H1 (cell line): ENCODE results near the gene CIAO3. TPM values are rescaled to one million over a fixed set of nuclear protein-coding genes. Genes with fewer than 3 reads are reported as not detected.
A peak's percentile ranks its signal among the peaks of the same experiment; 100 is the strongest.

ENCODE experiments used
- CTCF ChIA-PET: fragments of 300-600 bp; sonication (Branson Sonifier 250); formaldehyde crosslinking; loops from one replicate; lab custom pipeline; 2021; ENCODE audit not compliant: partially characterized antibody; lab: Charles Lee
- POLR2A ChIA-PET: fragments of 300-600 bp; sonication (Branson Sonifier 250); formaldehyde crosslinking; loops from one replicate; lab custom pipeline; 2021; ENCODE audit warnings: inconsistent platforms; ENCODE audit not compliant: partially characterized antibody; lab: Charles Lee
- DNase-seq, 2 experiments: peaks; one replicate each; pipeline versions ENCODE4 v3.0.0 to v3.0.0-alpha.2; 2010 to 2022; ENCODE audit warnings: low spot score in 2 of 2, low read depth in 1 of 2, mixed read lengths in 1 of 2
- FAIRE-seq: peaks from 2 replicates; lab custom pipeline; 2011; peaks lifted over from hg19 to GRCh38; lab: Jason Lieb, UNC
- H2AFZ ChIP-seq: 2 replicates; pipeline ENCODE4 v1.8.1; 2012; ENCODE audit warnings: low read length, inconsistent platforms
- H2AK5ac ChIP-seq: 2 replicates; pipeline ENCODE4 v1.6.1; 2013; ENCODE audit warnings: low read depth, low read length
- H2BK120ac ChIP-seq: replicated peaks from 2 replicates; pipeline ENCODE3; 2013; ENCODE audit warnings: low read depth, low read length, inconsistent platforms
- H2BK12ac ChIP-seq: 2 replicates; pipeline ENCODE4 v1.6.1; 2013; ENCODE audit warnings: low read depth, low read length
- H2BK15ac ChIP-seq: 2 replicates; pipeline ENCODE4 v1.6.1; 2013; ENCODE audit warnings: low read length
- H2BK20ac ChIP-seq: 2 replicates; pipeline ENCODE4 v1.6.1; 2013; ENCODE audit warnings: low read length
- H2BK5ac ChIP-seq: 2 replicates; pipeline ENCODE4 v1.6.1; 2013; ENCODE audit warnings: low read depth, low read length
- H3K14ac ChIP-seq: 2 replicates; pipeline ENCODE4 v1.6.1; 2013; ENCODE audit warnings: inconsistent platforms; ENCODE audit not compliant: insufficient read length
- H3K18ac ChIP-seq: 2 replicates; pipeline ENCODE4 v1.6.1; 2013; ENCODE audit warnings: low read length; ENCODE audit errors: extremely low read depth
- H3K23ac ChIP-seq: 2 replicates; pipeline ENCODE4 v1.6.1; 2013; ENCODE audit warnings: inconsistent platforms; ENCODE audit not compliant: insufficient read length
- H3K23me2 ChIP-seq: 2 replicates; pipeline ENCODE4 v1.6.1; 2013; ENCODE audit warnings: low read depth, low read length
- H3K27ac ChIP-seq: 2 replicates; pipeline ENCODE4 v1.6.1; 2011; ENCODE audit warnings: low read depth, low read length, inconsistent platforms
- H3K27me3 ChIP-seq, 4 experiments: replicated peaks in 1 of 4; 1 replicate in 1 of 4; 2 replicates in 3 of 4; pipeline versions ENCODE4 v1.6.1 to v1.8.1; 2011 to 2013; ENCODE audit warnings: low read length in 3 of 4, mild to moderate bottlenecking in 3 of 4, inconsistent platforms in 2 of 4, mixed read lengths in 2 of 4, moderate library complexity in 1 of 4; ENCODE audit not compliant: control insufficient read depth in 3 of 4, insufficient read depth in 3 of 4; ENCODE audit errors: extremely low read depth in 1 of 4
- H3K36me3 ChIP-seq, 4 experiments: 2 replicates each; pipeline versions ENCODE4 v1.6.1 to v1.8.1; 2011 to 2013; ENCODE audit warnings: mild to moderate bottlenecking in 4 of 4, low read length in 3 of 4, moderate library complexity in 2 of 4, control low read depth in 1 of 4, inconsistent platforms in 1 of 4; ENCODE audit not compliant: insufficient read depth in 4 of 4, control insufficient read depth in 2 of 4
- H3K4ac ChIP-seq: replicated peaks from 2 replicates; pipeline ENCODE3; 2013; ENCODE audit warnings: low read length, low read depth, mixed read lengths, inconsistent platforms; ENCODE audit not compliant: insufficient read length
- H3K4me1 ChIP-seq, 4 experiments: replicated peaks in 1 of 4; 1 replicate in 1 of 4; 2 replicates in 3 of 4; pipeline versions ENCODE4 v1.6.1 to v1.8.1; 2011 to 2013; ENCODE audit warnings: low read length in 3 of 4, inconsistent platforms in 2 of 4, mixed read lengths in 1 of 4; ENCODE audit not compliant: insufficient read depth in 4 of 4, control insufficient read depth in 3 of 4
- H3K4me2 ChIP-seq, 2 experiments: 2 replicates each; pipeline versions ENCODE4 v1.6.1 to v1.8.1; 2011 to 2013; ENCODE audit warnings: low read depth in 2 of 2, low read length in 2 of 2, control low read depth in 1 of 2, inconsistent platforms in 1 of 2, mild to moderate bottlenecking in 1 of 2; ENCODE audit not compliant: insufficient read depth in 1 of 2
- H3K4me3 ChIP-seq, 4 experiments: fragments of 200-600, 300-600 bp in 1 of 4; sonication (generic), shearing (Covaris generic), sonication (Bioruptor Twin) in 1 of 4; 2 replicates each; pipeline versions ENCODE4 v1.5.1 to v1.8.1; 2011 to 2016; ENCODE audit warnings: low read length in 4 of 4, low read depth in 3 of 4, control low read depth in 2 of 4, inconsistent platforms in 2 of 4, mild to moderate bottlenecking in 2 of 4, mixed read lengths in 1 of 4, moderate library complexity in 1 of 4; ENCODE audit not compliant: insufficient read depth in 2 of 4; ENCODE audit errors: extremely low read depth in 1 of 4
- H3K56ac ChIP-seq: replicated peaks from 2 replicates; pipeline ENCODE3; 2013; ENCODE audit warnings: low read depth, mild to moderate bottlenecking, mixed read lengths, low read length, inconsistent platforms; ENCODE audit not compliant: insufficient read length
- H3K79me1 ChIP-seq: 2 replicates; pipeline ENCODE4 v1.6.1; 2013; ENCODE audit warnings: low read depth, low read length, control low read depth
- H3K79me2 ChIP-seq, 2 experiments: 2 replicates each; pipeline versions ENCODE4 v1.6.1 to v1.8.1; 2012 to 2013; ENCODE audit warnings: low read length in 2 of 2, mild to moderate bottlenecking in 2 of 2, inconsistent platforms in 1 of 2; ENCODE audit not compliant: insufficient read depth in 2 of 2, control insufficient read depth in 1 of 2
- H3K9ac ChIP-seq, 4 experiments: replicated peaks in 1 of 4; 1 replicate in 1 of 4; 2 replicates in 3 of 4; pipeline versions ENCODE4 v1.6.1 to v1.8.1; 2011 to 2013; ENCODE audit warnings: low read depth in 3 of 4, low read length in 3 of 4, control low read depth in 2 of 4, mild to moderate bottlenecking in 2 of 4, moderate library complexity in 2 of 4, inconsistent platforms in 1 of 4; ENCODE audit errors: extremely low read depth in 1 of 4
- H3K9me3 ChIP-seq, 2 experiments: 2 replicates each; pipeline versions ENCODE4 v1.6.1 to v1.8.1; 2012 to 2013; ENCODE audit warnings: mild to moderate bottlenecking in 2 of 2, moderate library complexity in 2 of 2, control low read depth in 1 of 2, inconsistent platforms in 1 of 2, low read depth in 1 of 2, low read length in 1 of 2, mixed read lengths in 1 of 2; ENCODE audit not compliant: insufficient read depth in 2 of 2
- H4K20me1 ChIP-seq, 2 experiments: replicated peaks in 1 of 2; 2 replicates each; pipeline versions ENCODE3 to v1.8.1; 2011 to 2013; ENCODE audit warnings: inconsistent platforms in 2 of 2, low read length in 2 of 2, mild to moderate bottlenecking in 1 of 2; ENCODE audit not compliant: insufficient read depth in 2 of 2, control insufficient read depth in 1 of 2
- H4K5ac ChIP-seq: 2 replicates; pipeline ENCODE4 v1.6.1; 2013; ENCODE audit warnings: low read length, low read depth, mixed read lengths, inconsistent platforms; ENCODE audit not compliant: insufficient read length
- H4K8ac ChIP-seq: 2 replicates; pipeline ENCODE4 v1.8.0; 2013; ENCODE audit warnings: mild to moderate bottlenecking, moderate library complexity, low read length, inconsistent platforms; ENCODE audit not compliant: insufficient read depth; ENCODE audit errors: extremely low read depth
- H4K91ac ChIP-seq: replicated peaks from 2 replicates; pipeline ENCODE3; 2013; ENCODE audit warnings: low read length, mixed read lengths, inconsistent platforms; ENCODE audit not compliant: insufficient read length
- BCL11A ChIP-seq, 2 experiments: IDR thresholded peaks; one replicate each; pipeline ENCODE4 v1.6.1; 2011; ENCODE audit warnings: low read depth in 2 of 2, low read length in 2 of 2, mild to moderate bottlenecking in 2 of 2
- BRCA1 ChIP-seq: IDR thresholded peaks from 2 replicates; pipeline ENCODE4 v1.6.1; 2012; ENCODE audit warnings: low read depth, low read length, improper control_type of control experiment
- CTCF ChIP-seq, 3 experiments: IDR thresholded peaks; 1 replicate in 2 of 3; 2 replicates in 1 of 3; pipeline versions ENCODE4 v1.5.1 to v1.6.1; 2011; ENCODE audit warnings: low read length in 3 of 3, mild to moderate bottlenecking in 3 of 3, inconsistent platforms in 2 of 3, low read depth in 1 of 3, moderate library complexity in 1 of 3; ENCODE audit not compliant: insufficient read depth in 1 of 3; ENCODE audit errors: control extremely low read depth in 1 of 3
- GTF2F1 ChIP-seq: IDR thresholded peaks from 2 replicates; pipeline ENCODE4 v1.6.1; 2012; ENCODE audit warnings: low read depth, low read length, improper control_type of control experiment, borderline replicate concordance
- JUND ChIP-seq: IDR thresholded peaks from 2 replicates; pipeline ENCODE4 v1.6.1; 2011; ENCODE audit warnings: mild to moderate bottlenecking, improper control_type of control experiment, low read length
- PHF8 ChIP-seq: fragments of 200-600 bp; sonication (generic); conservative IDR thresholded peaks from 2 replicates; pipeline ENCODE4 v1.7.1; 2012; ENCODE audit warnings: low read depth, mild to moderate bottlenecking, inconsistent platforms, low read length, moderate library complexity
- SP2 ChIP-seq: IDR thresholded peaks from 2 replicates; pipeline ENCODE4 v1.6.1; 2012; ENCODE audit warnings: mild to moderate bottlenecking, low read length, inconsistent platforms
- WGBS, 2 experiments: shearing (Covaris generic) in 1 of 2; methylation state at CpG; one replicate each; pipeline versions ENCODE4 v1.1.6 to v1.1.7; 2013 to 2015; ENCODE audit warnings: low lambda C conversion rate in 2 of 2, mixed read lengths in 2 of 2, inconsistent platforms in 1 of 2, low coverage in 1 of 2, missing lambda C conversion rate in 1 of 2; ENCODE audit not compliant: insufficient replicate concordance in 2 of 2, insufficient coverage in 1 of 2, insufficient read length in 1 of 2; ENCODE audit errors: extremely low coverage in 1 of 2, missing lambda C conversion rate in 1 of 2; 5-methylcytosine and 5-hydroxymethylcytosine counted together
- polyA plus RNA-seq, 7 experiments: library from polyadenylated mRNA; depleted of rRNA in 3 of 7; stranded (reverse) in 5 of 7; unstranded in 2 of 7; fragments of >200 nt in 5 of 7; fragments of 200-250 nt in 2 of 7; gene quantifications; 1 replicate in 5 of 7; 2 replicates in 1 of 7; 4 replicates in 1 of 7; pipeline versions ENCODE4 v1.2.1 to v1.2.3, GENCODE V29; 2011 to 2013; ENCODE audit warnings: missing spikeins in 2 of 7, mixed read lengths in 2 of 7
- total RNA-seq: library from RNA; stranded (reverse); fragmentation: NEBNext Ultra II Directional; extraction: Animal tissue kit (Norgen Biotek cat#: 25700); gene quantifications from 2 replicates; pipeline ENCODE4 v1.2.1, GENCODE V29; 2021

CIAO3 gene
- total and polyA plus RNA-seq, 2 of the 8 experiments (the other 6 are each of a cell fraction or from before 2014, with no cell fraction given), result 20.0 to 20.4 TPM

- POLR2A ChIA-PET, result interaction anchor here (1.3 to 23.0 kb wide), 6 partner anchors 11 to 55 kb away, joined by 4 to 353 read pairs (median 10); partner anchors contain the start of genes ANTKMT, CCDC78, CIAO3 and HAGHL
- no peak overlapping the region for H2BK120ac ChIP-seq
- no peak overlapping the region for H3K23ac ChIP-seq
- no peak overlapping the region for H3K4ac ChIP-seq
- no peaks in the 10 kb centered on the region for H3K79me1 ChIP-seq
- no peak for TF ChIP-seq BRCA1
- TF ChIP-seq CTCF (IDR thresholded peaks at IDR 0.05; ENCODE audit: control extremely low read depth in 1 of 3, insufficient read depth in 1 of 3, low read depth in 1 of 3, low read length in 3 of 3), result peak in 1 of 3 experiments; percentile 21; a peak in 1 of 4 replicates
- no peak for TF ChIP-seq GTF2F1
- no peak for TF ChIP-seq PHF8
- TF ChIP-seq JUND, result no peak
- TF ChIP-seq SP2, result no peak
- TF ChIP-seq BCL11A (IDR thresholded peaks at IDR 0.05; ENCODE audit: low read depth in 2 of 2, low read length in 2 of 2), result no peak
- H3K56ac ChIP-seq, result no peak overlapping the region
- no peaks in the 10 kb centered on the region for H3K9me3 ChIP-seq
- FAIRE-seq (no peak), DNase-seq (no peak)
- no peak overlapping the region for H3K9ac ChIP-seq
- H3K18ac ChIP-seq, result peak overlapping the region; percentile 96; the same call in 1 of the 2 replicates
- H3K14ac ChIP-seq, result no peak overlapping the region
- H3K23me2 ChIP-seq, result peaks cover 19% of the 10 kb centered on the region; the same call in 1 of the 2 replicates
- H3K27me3 ChIP-seq, result peaks cover 0 to 16% (median 5%) of the 10 kb centered on the region in 4 experiments; a peak in 4 of 7 replicates
- peak overlapping the region; percentile 91 for H4K91ac ChIP-seq
- no peak overlapping the region for H2BK5ac ChIP-seq
- H3K4me3 ChIP-seq, result peak overlapping the region; percentile 16 to 83 (median 37); a peak in 5 of 8 replicates
- 0 out of 2 replicates have a peak overlapping the region, but pooled peaks have one; percentile 25 for H4K8ac ChIP-seq
- H4K5ac ChIP-seq, result no peak overlapping the region
- CTCF ChIA-PET, result interaction anchor here (0.6 to 35.8 kb wide), 8 partner anchors 7 to 655 kb away, joined by 3 to 977 read pairs (median 6); partner anchors contain the start of genes ANTKMT, CCDC78, CHTF18 and CIAO3
- no peak overlapping the region for H2BK15ac ChIP-seq
- H3K27ac ChIP-seq, result no peak overlapping the region
- H3K4me1 ChIP-seq, result peaks cover 0 to 14% (median 8%) of the 10 kb centered on the region in 4 experiments; a peak in 5 of 7 replicates
- H3K79me2 ChIP-seq, result no peaks in the 10 kb centered on the region
- no peak overlapping the region for H2AFZ ChIP-seq
- no peak overlapping the region for H2BK12ac ChIP-seq
- H2BK20ac ChIP-seq, result no peak overlapping the region
- H4K20me1 ChIP-seq, result peaks cover 0 to 8% of the 10 kb centered on the region in 2 experiments
- 72% methylated on average over 34 of the region's 55 CpGs; no CpG with 5 or more reads in 1 of the 2 experiments for WGBS, 2 experiments
- H3K36me3 ChIP-seq, result peaks cover 0 to 3% (median under 1%) of the 10 kb centered on the region in 4 experiments; a peak in 1 of 8 replicates
- peak overlapping the region; percentile 93 to 99 for H3K4me2 ChIP-seq
- H2AK5ac ChIP-seq, result no peak overlapping the region
Measured at GRCh38 chr16:728890-729744, 11.7 kb downstream of the CIAO3 start.
